Stimulated activated CD8-positive, alpha-beta memory T cell treated with anti-CD3 and anti-CD28 coated beads, Interleukin-7, amount 100 ng/mL, for 48 hours (primary cell): ENCODE measurements around the gene ZBTB45.

ENCODE experiments used
- DNase-seq, 2 donors: peaks; one replicate each; pipeline ENCODE4 v3.0.0-alpha.2; 2020; ENCODE audit warnings: low read depth in 1 of 2; ENCODE audit errors: extremely low read depth in 1 of 2

ZBTB45 gene

DNA sequence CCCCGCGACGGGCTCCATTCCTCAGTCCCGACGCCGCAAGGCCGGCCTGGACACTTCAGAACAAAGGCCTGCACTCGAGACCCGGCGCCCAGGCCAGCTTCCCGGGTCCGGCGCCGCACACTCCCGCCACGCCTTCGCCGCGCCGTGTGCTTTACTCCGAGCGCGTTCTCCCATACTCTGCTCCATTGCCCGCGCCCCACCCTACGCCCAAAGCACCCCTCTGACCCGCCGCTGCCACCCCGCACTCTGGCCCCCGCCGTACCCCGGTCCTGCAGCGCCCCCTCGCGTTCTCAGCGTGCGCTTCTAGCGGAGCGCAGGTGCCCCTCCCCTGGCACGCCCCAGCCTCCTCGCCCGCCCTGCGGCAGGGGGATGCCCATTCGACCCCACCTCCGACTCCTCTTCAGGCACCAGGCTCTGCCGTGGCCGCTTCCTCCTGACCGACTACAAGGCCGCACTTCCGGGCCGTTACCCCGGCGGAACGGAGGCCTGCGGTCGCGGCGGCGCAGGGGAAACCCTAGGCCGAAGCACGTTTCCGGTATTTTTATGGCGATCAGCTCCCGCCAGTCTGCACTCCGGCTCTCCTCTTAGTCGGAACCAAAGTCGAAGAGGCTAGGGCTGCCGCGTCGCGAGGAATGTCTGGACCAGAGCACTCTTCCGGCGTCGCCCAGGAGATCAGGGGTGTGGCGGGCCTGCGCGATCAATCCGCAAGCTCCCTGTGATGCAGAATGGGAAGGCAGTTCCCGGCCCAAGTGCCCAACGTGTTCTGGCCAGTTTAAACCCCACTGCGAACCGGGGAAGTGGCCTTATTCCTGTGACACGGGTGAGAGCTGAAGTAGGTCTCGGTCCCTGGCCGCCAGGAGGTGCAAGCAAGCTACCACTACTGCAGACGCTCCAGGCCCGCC is at the start of gene ZBTB45:
TSS of gene ZBTB45 (minus strand) at position 456 of the 902 bp plus-strand sequence. CDS start 2,137 bp downstream, outside the sequence.
- peak; percentile 87 to 89 for DNase-seq

GRCh38 chr19:58568453-58569130 is 49.0 kb upstream of the ZBTB45 start:
- DNase-seq = no peak

DNA sequence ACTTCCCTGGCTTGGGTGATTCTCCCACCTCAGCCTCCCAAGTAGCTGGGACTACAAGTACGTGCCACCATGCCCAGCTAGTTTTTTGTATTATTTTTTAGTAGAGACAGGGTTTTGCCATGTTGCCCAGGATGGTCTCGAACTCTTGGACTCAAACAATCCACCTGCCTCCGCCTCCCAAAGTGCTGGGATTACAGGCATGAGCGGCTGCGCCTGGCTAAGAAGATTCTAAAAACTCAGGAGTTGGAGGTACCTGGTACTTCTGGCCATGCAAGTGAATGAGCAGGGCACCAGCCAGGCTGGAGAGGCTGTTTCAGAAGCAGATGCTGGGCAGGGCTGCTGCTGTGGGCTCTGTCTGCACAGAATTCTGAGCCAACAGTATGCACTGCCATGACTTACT is 47.4 kb upstream of the ZBTB45 start:
- no peak for DNase-seq

- no peak for DNase-seq
Measured at GRCh38 chr19:58563823-58564222, 44.2 kb upstream of the ZBTB45 start.

- DNase-seq = no peak
Measured at GRCh38 chr19:58563034-58563573, 43.5 kb upstream of the ZBTB45 start.

DNA sequence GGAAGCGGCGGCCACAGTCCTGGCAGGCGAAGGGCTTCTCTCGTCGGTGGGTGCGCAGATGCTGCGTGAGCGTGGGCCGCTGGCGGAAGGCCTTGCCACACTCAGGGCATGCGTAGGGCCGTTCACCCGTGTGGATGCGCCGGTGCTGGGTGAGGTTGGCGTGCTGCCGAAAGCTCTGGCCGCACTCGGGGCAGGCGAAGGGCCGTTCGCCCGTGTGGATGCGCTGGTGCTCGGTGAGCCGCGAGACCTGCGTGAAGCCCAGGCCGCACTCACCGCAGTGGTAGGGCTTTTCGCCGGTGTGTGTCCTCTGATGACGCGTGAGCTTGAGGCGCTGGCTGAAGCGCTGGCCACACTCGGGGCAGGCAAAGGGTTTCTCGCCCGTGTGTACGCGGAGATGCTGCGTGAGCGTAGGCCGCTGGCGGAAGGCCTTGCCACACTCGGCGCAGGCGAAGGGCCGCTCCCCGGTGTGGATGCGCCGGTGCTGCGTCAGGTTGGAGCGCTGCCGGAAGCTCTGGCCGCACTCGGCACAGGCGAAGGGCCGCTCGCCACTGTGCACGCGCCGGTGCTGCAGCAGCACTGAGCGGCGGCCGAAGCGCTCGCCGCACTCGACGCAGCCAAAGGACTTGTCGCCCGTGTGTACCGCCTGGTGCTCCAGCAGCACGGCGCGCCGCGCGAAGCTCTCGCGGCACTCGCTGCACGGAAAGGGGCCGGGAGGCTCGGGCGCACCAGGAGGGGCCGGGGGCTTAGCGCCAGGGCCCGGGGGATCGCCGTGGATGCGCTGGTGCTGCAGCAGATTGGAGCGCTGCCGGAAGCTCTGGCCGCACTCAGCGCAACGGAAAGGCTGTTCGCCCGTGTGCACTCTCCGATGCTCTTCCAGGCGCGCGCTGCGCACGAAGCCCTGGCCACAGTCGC is 42.8 kb upstream of the ZBTB45 start:
- no peak for DNase-seq

DNA sequence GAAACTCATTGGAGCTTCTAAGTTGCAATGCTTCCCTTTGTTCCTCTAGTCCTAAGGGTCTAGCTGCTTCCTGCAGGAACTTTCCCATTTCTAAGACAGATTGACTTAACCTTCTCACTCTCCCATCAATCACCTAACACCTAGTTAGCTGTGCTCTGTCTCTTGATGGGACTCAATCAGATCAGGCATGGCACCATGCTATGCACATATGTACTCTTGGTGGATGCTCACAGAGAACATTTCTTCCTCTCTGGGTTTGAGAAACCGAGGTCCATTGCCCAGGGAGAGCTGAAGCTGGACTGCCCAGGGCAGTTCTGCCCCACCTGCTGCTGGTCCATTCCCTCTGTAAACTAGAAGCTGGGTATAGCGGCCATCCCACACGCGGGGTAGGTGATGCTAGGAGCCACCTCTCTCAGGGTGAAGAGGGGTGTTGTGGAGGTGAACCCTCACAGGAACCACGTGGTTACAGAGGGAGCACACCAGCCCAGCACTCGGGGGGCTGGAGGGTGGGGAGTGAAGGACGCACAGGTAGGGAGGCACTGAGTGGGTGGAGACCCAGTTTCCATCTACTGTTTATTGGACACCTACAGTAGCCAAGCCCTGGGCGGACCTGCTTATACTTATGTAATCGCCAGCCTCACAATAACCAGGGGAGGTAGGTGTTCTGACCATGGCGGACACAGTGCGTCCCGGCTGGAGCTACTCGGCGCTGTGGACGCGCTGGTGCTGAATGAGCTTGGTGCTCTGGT is 41.9 kb upstream of the ZBTB45 start:
- DNase-seq = no peak

DNA sequence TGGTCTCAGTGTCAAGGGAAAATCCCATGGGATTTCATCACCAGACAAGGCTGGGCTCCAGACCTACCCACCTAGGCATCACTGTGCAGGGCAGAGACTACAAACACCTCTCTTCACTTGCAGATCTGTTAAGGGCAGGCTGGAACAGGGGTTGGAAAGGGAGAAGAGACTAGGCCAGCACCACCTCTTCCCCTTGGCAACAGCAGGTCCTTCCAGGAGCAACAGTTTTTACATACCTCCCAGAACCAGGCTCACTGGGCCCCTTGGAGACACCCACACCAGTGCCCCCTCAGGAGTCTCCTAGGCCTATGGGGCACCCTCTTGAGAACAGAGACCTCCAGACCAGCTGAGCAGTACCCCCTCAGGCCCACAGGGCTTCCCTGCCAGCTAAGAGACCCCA is 41.3 kb upstream of the ZBTB45 start:
- no peak for DNase-seq

GRCh38 chr19:58560007-58560887 is 40.6 kb upstream of the ZBTB45 start:
- no peak for DNase-seq

DNA sequence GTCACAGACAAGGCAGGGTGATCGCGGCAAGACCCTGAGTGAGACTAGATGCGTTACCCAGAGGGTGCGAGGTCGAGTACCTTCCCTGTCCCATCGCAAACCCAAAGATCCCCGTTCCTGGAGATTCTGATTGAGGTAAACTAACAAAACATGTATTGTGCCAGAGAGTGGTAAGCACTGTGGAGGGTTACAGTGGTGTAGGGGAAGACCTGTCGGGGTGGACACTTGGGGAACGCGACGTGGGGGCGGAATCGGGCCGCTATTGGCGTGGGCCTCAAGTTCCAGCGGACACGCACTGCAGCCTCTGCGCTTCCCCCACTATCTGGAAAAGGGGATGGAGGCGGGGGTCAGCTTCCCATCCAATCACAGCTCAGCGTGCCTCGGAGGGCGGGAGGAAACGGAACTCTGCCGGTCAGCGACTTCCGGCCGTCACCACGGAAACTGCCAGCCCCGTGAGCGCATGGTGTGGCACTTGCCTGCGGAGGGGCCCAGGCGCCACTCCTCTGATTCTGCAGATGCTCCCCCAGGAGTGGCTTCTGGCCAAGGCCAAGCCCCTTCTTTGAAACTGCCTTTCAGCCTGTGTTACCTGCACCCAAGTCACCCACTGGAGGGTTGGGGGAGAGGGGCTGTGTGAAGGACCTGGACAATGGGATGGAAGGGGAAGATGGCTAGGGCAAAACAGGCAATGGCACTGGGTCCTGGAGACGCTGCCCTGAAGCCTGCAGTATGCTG is 39.8 kb upstream of the ZBTB45 start:
- peak; percentile 75 to 90 for DNase-seq

GRCh38 chr19:58558623-58559274 is 39.1 kb upstream of the ZBTB45 start:
- DNase-seq = peak; percentile 99 to 100

GRCh38 chr19:58558066-58558622 is 38.5 kb upstream of the ZBTB45 start, which contains the start of gene UBE2M:
Gene UBE2M, minus strand, starts transcription at chr19:58558611. Its CDS starts 230 bp downstream, at chr19:58558381.
- DNase-seq = no peak

DNA sequence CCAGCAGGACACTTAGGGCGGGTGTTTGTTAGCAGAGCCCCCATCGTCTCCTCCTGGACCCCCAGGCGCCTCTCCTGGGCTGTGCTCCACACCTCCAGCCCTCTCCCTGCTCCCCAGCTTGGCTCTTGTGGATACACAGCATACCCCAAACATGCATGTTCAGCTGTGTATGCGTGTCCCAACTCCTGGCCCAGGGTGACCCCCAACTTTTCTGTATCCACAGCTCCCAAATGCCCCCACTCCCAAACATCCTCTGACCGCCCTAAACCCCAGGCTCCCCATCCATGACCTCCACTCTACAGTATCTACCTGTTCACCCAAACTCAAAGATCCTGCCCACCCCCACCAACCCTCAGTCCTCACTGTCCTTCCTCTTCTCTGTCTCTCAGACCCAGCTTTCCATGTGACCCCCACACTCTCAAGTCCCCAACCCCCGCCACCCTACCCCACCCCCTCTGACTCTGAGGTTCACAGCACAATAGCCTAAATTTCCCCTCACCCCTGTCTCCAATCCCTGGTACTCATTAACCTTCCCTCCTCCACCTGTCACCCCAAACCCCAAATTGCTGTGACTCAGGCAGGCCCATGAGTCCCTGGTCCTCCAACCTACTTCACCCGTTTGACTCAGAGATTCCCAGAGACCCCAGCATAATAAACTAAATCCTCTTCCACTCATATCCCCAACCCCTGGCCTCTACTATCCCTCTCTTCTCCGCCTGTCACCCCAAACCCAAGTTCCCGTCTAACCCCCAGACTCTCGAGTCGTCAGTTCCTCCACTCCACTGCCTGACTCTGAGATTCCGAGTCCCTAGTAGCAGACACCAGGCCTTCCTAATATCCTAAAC is 37.8 kb upstream of the ZBTB45 start:
- DNase-seq = no peak

DNA sequence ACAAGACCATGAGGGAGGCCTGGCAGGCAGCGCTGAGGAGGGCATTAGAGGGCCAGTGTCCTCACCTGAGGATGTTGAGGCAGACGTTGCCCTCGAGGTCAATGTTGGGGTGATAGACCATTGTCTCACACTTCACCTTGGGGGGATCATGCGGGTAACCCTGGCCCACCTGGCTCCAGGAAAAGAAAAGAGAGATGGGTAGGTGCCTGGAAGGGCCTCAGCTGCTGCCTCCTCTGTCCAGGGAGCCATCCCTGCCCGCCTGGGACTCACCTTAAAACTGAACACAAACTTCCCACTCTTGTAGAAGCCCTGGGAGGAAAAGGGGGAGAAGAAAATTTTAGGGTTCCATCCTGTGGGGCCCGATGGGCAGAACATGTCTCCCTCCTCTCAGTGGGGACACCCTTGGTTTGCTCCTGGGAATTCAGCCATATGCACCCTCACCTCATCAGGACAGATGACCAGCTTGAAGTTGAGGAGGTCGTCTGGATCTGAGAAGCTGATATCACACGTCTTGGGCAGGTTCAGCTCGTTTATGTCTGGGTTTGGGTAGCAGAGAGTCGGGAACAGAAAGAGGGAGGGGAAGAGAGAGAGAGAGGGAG is 37.1 kb upstream of the ZBTB45 start:
- no peak for DNase-seq

DNA sequence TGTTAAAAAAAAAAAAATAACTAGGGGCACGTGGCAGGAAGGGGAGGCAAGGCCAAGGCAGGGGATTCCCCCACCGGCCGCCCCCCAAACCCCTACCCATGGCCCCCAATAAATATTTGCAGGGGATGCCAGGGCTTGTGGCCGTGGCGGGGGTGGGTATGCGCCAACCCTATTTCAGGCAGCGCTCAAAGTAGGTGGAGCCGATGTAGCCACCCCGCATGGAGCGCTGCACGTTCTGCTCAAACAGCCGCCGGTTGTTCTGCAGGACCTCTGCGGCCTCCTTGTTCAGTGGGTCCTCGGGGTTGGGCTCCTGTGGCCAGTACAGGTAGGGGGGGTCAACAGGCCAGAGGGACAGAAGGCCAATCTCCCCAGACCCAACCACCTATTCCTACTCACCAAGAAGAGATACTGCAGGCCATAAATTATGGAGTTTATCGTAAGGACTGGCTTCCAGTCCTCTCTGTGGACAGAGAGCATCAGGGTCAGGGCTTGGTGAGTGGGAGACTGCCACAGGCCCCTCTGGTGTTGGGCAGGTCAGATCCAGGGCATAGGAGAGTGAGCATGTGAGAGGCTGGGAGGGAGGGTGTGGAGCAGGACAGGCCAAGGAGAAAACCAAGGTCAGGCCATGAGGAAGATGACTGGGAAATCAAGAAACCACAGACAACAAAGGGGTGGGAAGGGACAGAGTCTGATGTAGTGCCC is 36.5 kb upstream of the ZBTB45 start:
- no peak for DNase-seq
